Dendritic cell treated with granulocyte-macrophage colony-stimulating factor and Interleukin-4, amounts not matched to agents 40 ng/mL and 50 ng/mL, for 4 days (primary cell): Measurements from ENCODE around the gene AP2B1.

Experiments used
- H3K27ac Mint-ChIP-seq: one replicate; pipeline ENCODE4 v1.8.0; 2022; ENCODE audit warnings: mild to moderate bottlenecking, mixed read lengths
- H3K27me3 Mint-ChIP-seq: one replicate; pipeline ENCODE4 v1.8.0; 2022; ENCODE audit warnings: mild to moderate bottlenecking, mixed read lengths
- H3K36me3 Mint-ChIP-seq: one replicate; pipeline ENCODE4 v1.8.0; 2022; ENCODE audit warnings: low read depth, mixed read lengths
- H3K4me1 Mint-ChIP-seq: one replicate; pipeline ENCODE4 v1.8.0; 2022; ENCODE audit warnings: low read depth, mixed read lengths
- H3K4me3 Mint-ChIP-seq: one replicate; pipeline ENCODE4 v1.8.0; 2022; ENCODE audit warnings: mild to moderate bottlenecking, moderate library complexity, mixed read lengths
- H3K9me3 Mint-ChIP-seq: one replicate; pipeline ENCODE4 v1.8.0; 2022; ENCODE audit warnings: mixed read lengths
- intact Hi-C: fragments of 100-400 bp; cut with micrococcal nuclease; formaldehyde crosslinking; loops from one replicate; pipeline ENCODE4 v1.15.0; 2022

Gene AP2B1

DNA sequence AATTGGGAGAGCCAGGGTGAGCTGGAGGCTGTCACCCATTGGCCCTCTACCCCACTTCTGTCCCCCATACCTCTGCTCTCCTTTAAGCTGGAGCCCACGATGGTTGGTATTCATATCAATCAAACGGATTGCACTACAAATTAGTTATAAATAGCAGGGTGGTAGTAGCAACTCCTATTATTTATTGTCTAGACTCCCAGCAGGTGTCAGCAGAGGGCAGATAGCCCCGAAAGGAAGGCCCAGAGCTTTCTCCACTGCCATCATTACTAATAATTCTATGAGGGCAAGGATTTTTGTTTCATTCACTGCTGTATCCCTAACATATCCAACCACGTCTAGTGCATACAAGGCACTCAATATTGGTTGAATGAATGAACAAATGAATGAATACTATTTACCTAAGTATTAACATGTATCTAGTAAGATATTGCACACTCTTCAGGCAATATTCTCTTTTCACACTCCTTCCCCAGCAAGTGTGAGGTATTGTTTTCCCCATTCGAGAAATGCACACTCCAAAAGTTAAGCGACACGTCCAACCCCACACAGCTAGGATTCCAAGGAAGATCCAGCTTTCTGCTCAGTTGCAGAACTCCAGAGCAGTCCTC, 179.9 kb downstream of the AP2B1 start:
- Mint-ChIP-seq H3K4me1 (peaks cover 13% of the 10 kb centered on the region), H3K4me3 (no peak overlapping the region), H3K27ac (no peak overlapping the region), H3K36me3 (no peaks in the 10 kb centered on the region), H3K27me3 (peaks cover 42% of the 10 kb centered on the region), H3K9me3 (no peaks in the 10 kb centered on the region)
- intact Hi-C loops = no loop called here

DNA sequence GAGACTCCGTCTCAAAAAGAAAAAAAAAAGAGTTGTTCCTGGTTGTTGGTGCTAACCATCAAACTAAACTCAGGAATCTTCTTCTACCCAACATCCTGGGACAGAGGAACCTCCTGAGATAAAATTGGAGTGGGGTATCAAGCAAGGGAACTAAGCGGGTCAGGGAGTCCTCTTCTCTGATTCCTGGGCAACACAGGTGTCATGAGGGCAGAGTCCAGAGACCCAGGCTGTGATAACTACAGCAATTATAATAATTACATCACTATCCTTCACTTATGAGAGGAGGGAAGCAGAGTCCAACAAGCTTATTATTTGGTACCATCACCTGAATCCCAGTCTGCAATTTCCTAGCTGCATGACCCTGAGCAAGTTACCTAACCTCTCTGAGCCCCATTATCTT, 181.7 kb downstream of the AP2B1 start:
- Mint-ChIP-seq H3K4me3 (no peak overlapping the region), H3K27ac (no peak overlapping the region), H3K36me3 (no peaks in the 10 kb centered on the region), H3K9me3 (no peaks in the 10 kb centered on the region), H3K27me3 (peaks cover 47% of the 10 kb centered on the region), H3K4me1 (peaks cover 11% of the 10 kb centered on the region)
- intact Hi-C loops = no loop called here

DNA sequence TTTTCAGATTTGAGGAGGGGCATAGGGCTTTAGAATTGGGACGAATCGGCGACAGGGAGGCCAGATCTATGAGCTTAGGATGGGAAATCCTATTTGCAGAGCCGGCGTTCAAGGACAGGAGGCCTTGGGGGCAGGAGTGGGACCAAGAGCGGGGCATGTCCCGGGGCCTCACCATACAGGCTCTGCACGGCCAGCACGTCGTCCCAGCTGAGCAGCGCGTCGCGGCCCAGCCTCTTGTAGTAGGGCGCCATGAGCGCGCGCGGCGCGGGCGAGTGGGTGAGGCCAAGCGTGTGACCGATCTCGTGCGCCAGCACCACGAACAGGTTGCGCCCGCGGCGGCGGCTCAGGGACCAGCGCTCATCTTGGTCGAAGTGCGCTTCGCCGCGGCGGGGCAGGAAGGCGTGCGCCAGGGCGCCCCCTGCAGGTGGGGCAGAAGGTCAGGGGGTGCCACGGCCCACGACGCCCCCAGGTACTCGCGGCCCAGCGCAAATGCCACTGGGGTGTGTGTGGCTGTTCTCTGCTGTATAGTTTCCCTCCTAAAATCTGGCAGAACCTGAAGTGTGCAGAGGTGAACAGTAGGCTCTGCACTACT, 182.9 kb downstream of the AP2B1 start:
- H3K4me3 Mint-ChIP-seq = no peak overlapping the region
- no peaks in the 10 kb centered on the region for H3K9me3 Mint-ChIP-seq
- peaks cover 45% of the 10 kb centered on the region for H3K27me3 Mint-ChIP-seq
- H3K27ac Mint-ChIP-seq = no peak overlapping the region
- intact Hi-C loops = no loop called here
- no peaks in the 10 kb centered on the region for H3K36me3 Mint-ChIP-seq
- H3K4me1 Mint-ChIP-seq = peaks cover under 1% of the 10 kb centered on the region

DNA sequence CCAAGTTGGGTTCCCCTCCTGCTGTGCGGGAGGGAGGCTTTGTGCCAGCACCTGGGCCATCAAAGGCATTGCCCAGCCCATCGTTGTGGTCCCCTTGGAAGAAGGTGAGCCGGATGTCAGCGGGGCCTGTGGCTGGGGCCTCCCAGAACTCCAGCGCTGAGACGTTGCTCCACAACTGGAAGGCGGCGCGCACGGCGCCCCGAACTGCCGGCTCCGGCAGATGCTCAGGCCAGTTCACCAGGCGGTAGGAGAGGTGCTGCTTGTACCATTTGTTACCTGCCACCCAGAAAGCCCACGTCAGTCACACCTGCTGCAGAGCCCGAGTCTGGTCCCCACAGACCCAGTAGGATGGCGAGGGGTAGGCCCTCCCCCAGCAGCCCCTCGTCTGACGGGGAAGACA, 186.0 kb downstream of the AP2B1 start:
- Mint-ChIP-seq H3K9me3 (no peaks in the 10 kb centered on the region), H3K4me1 (peaks cover 22% of the 10 kb centered on the region), H3K4me3 (no peak overlapping the region), H3K36me3 (no peaks in the 10 kb centered on the region), H3K27me3 (peaks cover 32% of the 10 kb centered on the region), H3K27ac (no peak overlapping the region)
- intact Hi-C loops = no loop called here

DNA sequence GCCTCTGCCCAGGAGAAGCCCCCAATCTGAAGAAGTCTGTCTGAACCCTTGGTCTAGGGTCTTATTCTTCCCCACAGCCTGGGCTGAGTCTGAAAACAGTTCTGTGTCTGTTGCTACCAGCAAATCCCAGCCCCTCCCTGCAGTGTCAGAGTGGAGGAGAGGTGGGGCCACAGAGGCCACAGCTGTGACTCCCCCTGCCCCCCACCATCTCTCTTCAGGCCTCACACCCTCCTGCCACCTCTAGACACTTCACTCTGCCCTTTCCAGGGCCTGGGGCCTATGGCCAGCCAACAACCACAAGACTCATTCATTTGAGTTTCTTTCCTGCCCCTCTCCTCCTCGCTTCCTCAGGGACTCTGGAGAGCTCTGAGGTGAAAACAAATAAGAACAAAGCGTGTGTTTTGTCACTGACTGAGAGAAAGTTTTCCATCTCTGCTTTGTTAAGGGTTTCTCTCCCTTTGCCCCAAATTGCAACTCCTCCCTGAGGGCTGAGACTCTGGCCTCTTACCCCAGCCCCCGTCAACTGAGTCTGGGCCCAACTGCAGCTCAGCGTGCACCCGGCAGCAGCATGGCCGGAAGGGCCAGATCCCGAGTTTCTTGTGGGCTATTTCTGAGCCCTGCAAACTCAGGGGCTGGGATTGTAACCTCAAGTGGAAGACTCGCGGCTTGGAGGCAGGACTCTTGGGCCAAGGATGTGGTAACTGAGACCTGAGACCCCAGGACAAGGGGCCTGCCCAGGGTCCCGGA, 186.7 kb downstream of the AP2B1 start:
- H3K27ac Mint-ChIP-seq = no peak overlapping the region
- H3K9me3 Mint-ChIP-seq = no peaks in the 10 kb centered on the region
- H3K36me3 Mint-ChIP-seq = no peaks in the 10 kb centered on the region
- peaks cover 35% of the 10 kb centered on the region for H3K27me3 Mint-ChIP-seq
- intact Hi-C loops = no loop called here
- H3K4me3 Mint-ChIP-seq = no peak overlapping the region
- H3K4me1 Mint-ChIP-seq = peaks cover 24% of the 10 kb centered on the region

DNA sequence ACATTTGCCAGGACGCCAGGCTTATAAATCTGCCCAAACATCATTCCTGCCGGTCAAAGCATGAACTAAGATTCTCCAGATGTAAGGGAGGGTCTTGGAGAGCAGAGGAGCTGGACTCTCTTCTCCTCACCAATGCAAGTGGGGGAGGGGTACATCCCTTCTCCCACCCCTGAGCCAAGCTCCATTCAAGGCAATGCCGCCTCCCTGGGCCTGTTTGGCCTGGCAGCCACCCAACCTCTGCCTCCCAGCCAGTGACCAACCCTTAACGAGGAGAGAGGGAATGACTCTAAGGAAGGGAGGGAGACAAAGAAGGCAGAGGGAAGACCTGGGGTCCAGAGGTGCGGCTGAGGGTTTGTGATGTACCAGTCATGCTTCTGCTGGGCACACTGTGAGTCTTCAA, 187.4 kb downstream of the AP2B1 start:
- intact Hi-C loops = no loop called here
- no peaks in the 10 kb centered on the region for H3K36me3 Mint-ChIP-seq
- H3K9me3 Mint-ChIP-seq = no peaks in the 10 kb centered on the region
- peaks cover 36% of the 10 kb centered on the region for H3K27me3 Mint-ChIP-seq
- no peak overlapping the region for H3K4me3 Mint-ChIP-seq
- H3K4me1 Mint-ChIP-seq = peaks cover 24% of the 10 kb centered on the region
- H3K27ac Mint-ChIP-seq = no peak overlapping the region

- H3K4me3 Mint-ChIP-seq = no peak overlapping the region
- intact Hi-C loops = no loop called here
- peaks cover 36% of the 10 kb centered on the region for H3K27me3 Mint-ChIP-seq
- peaks cover 24% of the 10 kb centered on the region for H3K4me1 Mint-ChIP-seq
- H3K27ac Mint-ChIP-seq = no peak overlapping the region
- no peaks in the 10 kb centered on the region for H3K36me3 Mint-ChIP-seq
- no peaks in the 10 kb centered on the region for H3K9me3 Mint-ChIP-seq
Observed at GRCh38 chr17:35775039-35775438, 187.9 kb downstream of the AP2B1 start.

- H3K4me1 Mint-ChIP-seq = peaks cover 24% of the 10 kb centered on the region
- H3K9me3 Mint-ChIP-seq = no peaks in the 10 kb centered on the region
- peaks cover 38% of the 10 kb centered on the region for H3K27me3 Mint-ChIP-seq
- intact Hi-C loops = no loop called here
- H3K27ac Mint-ChIP-seq = no peak overlapping the region
- H3K36me3 Mint-ChIP-seq = no peaks in the 10 kb centered on the region
- no peak overlapping the region for H3K4me3 Mint-ChIP-seq
Observed at GRCh38 chr17:35775583-35775982, 188.5 kb downstream of the AP2B1 start.
